C1 segment of cervical spinal cord (tissue), 14 donors: ENCODE results near the gene NT5C2.
A peak's percentile ranks its signal among the peaks of the same experiment; 100 is the strongest.
"Not testable (repeated sequence)": the region's sequence is repeated elsewhere in the genome, so short reads cannot be mapped to it uniquely, and the experiment has no call there.

Experiments used
- DNase-seq, 14 donors: peaks; one replicate each; lab custom pipeline; 2025; lab: John Stamatoyannopoulos, UW

The NT5C2 gene

DNA sequence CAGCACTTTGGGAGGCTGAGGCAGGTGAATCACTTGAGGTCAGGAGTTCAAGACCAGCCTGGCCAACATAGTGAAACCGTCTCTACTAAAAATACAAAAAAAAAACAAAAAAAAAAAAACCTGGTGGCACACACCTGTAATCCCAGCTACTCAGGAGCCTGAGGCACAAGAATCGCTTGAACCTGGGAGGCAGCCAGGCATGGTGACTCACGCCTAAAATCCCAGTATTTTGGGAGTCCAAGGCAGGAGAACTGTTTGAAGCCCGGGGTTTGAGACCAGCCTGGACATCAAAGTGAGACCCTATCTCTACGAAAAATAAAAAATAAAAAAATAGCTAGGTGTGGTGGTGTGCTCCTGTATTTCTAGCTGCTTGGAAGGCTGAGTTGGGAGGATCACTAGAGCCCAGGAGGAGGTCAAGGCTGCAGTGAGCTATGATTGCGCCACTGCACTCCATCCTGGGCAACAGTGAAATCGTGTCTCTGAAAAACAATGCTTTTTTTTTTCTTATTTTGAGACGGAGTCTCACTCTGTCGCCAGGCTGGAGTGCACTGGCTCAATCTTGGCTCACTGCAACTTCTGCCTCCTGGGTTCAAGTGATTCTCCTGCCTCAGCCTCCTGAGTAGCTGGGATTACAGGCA lies 29.2 kb downstream of the NT5C2 start:
- DNase-seq, result not testable (repeated sequence)

DNA sequence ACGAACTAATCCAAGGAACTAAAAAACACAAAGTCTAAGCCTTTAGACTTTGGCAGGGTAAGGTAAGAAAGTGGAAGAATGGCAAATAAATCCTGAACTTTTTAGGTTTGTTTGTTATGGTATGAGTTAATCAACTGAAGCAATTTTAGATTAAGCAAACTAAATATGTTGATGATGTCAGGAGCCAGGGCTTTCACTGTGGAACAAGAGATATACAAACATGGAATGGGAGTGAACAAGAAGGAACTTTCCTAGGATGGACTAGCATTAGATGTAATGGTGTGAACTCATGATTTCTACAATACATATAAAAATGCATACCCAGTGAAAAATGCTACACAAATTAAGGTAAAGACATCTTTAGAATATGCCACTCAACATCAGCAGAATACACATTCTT lies 35.8 kb downstream of the NT5C2 start:
- DNase-seq, result no peak

GRCh38 chr10:103155471-103156085 lies 37.5 kb downstream of the NT5C2 start:
- DNase-seq, result peak in 1 of 14 donors; percentile 10

GRCh38 chr10:103154521-103155299 lies 38.4 kb downstream of the NT5C2 start:
- peak in 1 of 14 donors; percentile 8 for DNase-seq

DNA sequence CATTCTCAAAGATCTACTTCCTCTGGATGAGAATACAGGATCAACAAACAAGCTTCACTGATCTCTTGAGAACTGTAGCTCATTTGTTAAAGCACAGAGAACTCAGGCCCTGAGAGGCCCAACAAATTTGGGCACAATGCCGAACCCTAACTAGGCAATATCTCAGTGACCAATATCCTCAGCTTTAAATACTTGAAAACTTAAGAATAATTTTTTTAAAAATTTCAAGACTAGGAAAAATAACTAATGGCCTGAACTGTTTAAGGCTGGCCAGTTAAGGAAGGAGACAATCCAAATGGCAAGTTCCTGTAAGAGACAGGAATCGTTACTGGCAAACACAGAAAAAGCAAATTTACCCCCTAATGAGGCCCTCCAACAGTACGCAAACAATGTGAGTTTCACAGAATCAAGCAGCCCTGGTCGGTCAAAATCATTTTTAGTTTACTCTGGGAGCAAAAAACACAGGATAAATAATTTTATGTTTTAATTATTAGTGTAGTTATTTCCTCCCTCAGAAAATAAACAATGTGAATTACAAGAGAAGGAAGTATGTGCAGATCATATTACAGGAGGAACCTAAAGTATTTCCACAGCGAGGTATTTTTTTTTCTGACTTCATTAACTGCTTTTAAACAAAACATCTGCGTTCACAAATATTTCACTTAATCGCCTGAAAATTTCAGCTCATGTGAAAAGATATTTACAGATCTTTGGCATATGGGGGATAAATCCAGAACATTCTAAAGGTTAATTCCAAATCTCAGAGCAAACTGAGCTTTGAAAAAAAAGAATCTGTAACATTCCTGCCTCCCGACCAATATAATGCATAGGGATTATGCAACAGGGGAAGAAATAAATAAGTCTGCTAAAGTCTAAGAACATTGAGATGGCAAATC lies 39.5 kb downstream of the NT5C2 start:
- peak in 3 of 14 donors; percentile 6 to 50 (median 26) for DNase-seq

DNA sequence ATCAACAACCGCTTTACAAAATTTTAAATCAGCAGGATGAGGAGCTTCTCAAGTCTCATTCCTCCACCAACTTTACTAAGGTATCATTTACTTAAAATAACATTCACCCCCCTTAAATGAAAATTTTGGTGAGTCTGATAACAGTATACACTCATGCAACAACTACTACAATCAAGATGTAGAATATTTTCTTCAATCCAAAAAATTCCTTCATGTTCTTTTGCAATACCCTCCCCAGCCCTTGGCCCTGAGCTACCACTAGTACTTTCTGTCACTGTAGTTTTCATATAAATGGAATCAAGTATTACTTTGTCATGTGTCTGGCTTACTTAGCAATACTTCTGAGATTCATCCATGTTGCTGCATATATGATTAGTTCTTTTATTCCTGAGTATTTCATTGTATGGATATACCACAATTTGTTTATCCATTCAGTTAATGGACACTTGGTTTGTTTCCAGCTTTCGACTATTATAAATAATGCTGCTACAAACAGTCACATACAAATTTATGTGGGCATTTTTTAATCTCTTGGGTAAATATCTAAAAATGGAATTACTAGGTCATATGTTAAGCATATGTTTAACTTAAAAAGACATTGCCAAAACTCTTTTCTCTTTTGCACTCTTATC lies 43.0 kb downstream of the NT5C2 start:
- no peak for DNase-seq

DNA sequence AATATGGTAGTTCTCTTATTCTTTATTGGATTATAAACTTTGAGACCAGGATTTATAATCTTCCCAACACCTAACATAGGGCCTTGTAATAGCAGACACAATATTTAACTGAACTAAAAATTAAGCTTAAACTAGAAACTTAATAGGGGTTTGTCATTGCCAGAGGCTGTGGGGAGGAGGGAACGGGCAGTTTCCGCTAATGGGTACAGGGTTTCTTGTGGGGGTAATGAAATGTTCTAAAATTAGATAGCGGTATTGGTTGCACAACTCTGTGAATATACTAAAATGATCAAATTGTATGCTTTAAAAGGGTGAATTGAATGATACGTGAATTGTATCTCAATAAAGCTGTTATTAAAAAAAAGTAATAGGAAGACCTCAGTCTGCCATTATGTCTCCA lies 45.4 kb downstream of the NT5C2 start:
- no peak for DNase-seq

DNA sequence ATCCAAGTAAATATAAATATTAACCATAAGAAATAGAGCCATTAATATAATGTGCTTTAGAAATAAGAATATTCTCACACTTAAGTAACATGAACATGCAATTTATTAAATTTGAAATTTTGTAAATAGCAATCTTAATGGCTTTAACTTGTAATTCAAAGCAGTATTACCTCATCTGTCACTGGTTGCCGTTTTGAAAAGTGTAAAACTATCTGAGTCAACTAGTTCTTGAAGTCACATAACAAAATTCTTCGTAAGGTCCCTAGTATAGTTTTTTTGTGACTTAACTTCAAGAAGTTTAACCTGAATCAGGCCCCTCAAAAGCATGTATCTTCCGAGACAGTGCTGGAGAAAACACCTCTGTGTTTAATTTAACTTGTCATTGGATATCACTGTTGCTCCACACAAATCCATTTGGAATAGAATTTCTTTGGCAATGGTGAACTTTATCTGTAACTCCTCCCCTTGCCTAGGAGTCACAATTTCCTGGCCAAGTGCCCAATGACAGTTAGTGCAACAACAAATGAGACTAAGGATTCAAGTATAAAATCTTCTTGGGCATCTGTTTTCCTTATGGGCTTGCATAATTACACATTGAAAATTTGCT lies 47.1 kb downstream of the NT5C2 start:
- no peak for DNase-seq

DNA sequence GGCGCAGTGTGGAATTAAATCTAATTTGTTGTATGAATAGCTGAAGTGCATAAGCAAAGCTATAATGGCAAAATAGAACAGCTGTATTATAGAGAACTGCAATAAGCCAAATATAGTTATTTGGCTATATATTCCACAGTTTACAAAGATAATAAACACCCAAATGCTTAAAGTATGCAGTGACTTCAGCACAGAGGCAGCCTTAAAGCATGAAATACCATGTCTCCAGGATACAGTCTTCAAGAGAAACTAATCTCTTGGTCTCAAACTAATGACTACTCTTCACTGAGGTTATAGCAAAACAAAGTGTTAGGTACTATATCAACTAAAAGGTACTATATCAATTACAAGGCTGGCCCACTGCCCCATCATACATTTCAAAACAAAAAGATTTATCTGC lies 48.0 kb downstream of the NT5C2 start:
- DNase-seq, result no peak

GRCh38 chr10:103144041-103144440 lies 49.0 kb downstream of the NT5C2 start:
- no peak for DNase-seq

DNA sequence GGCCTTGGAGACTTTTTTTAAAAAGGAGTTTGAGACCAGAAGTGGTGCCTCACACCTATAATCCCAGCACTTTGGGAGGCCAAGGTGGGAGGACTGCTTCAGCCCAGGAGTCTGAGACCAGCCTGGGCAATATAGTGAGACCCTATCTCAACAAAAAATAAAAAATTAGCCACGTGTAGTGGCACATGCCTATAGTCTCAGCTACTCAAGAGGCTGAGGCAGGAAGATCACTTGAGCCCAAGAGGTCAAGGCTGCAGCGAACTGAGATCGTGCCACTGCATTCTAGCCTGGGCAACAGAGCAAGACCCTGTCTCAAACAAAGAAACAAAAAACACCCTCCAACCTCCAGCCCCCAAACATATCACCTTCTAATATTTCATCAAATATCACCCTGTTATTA lies 49.4 kb downstream of the NT5C2 start:
- DNase-seq, result not testable (repeated sequence)

DNA sequence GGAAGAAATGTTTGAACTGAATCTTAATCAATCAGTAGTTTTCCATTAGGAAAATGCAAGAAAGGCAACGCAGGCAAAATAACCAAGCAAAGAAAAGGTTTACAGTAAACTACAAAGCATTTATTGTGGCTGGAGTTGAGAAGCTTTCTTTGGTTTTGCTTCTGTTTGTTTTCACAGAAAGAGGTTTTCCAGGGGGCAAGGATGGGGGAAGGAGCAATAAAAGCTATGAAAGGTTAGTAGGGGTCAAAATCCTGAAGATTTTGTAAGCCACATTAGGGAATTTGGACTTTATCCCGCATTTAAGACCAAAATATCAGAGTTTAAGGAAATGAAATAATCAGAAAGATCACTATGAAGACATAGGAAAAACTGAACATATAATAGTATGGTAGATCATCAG lies 51.1 kb downstream of the NT5C2 start:
- no peak for DNase-seq

GRCh38 chr10:103140469-103140868 lies 52.6 kb downstream of the NT5C2 start:
- DNase-seq, result no peak

DNA sequence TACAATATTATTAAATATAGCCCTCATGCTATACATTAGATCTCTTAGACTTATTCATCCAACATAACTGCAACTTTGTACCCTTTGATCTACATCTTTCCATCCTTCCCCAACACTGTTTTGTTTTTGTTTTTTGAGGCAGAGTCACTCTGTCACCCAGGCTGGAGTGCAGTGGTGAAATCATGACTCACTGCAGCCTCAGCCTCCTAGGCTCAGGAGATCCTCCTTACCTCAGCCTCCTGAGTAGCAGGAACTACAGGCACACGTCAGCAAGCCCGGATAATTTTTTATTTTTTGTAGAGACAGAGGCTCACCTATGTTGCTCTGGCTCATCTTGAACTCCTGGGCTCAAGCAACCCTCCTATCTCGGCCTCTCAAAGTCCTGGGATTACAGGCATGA lies 53.3 kb downstream of the NT5C2 start:
- no peak for DNase-seq

DNA sequence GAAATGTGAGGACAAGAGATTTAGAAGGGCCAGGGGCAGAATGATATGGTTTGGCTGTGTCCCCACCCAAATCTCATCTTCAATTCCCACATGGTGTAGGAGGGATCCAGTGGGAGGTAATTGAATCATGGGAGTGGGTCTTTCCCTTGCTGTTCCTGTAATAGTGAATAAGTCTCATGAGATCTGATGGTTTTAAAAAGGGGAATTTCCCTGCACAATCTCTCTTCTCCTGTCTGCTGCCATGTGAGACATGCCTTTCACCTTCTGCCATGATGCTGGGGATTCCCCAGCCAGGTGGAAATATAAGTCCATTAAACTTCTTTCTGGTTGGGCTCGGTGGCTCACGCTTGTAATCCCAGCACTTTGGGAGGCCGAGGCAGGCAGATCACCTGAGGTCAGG lies 57.9 kb downstream of the NT5C2 start:
- DNase-seq, result not testable (repeated sequence)

GRCh38 chr10:103130910-103131309 lies 62.2 kb downstream of the NT5C2 start:
- DNase-seq, result no peak

DNA sequence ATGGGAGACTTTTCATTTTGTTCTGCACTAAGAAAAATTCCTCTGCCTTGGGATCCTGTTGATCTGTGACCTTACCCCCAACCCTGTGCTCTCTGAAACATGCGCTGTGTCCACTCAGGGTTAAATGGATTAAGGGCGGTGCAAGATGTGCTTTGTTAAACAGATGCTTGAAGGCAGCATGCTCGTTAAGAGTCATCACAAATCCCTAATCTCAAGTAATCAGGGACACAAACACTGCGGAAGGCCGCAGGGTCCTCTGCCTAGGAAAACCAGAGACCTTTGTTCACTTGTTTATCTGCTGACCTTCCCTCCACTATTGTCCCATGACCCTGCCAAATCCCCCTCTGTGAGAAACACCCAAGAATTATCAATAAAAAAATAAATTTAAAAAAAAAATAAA lies 62.9 kb downstream of the NT5C2 start:
- DNase-seq, result not testable (repeated sequence)

- DNase-seq, result no peak
These were observed 65.8 kb downstream of the NT5C2 start for GRCh38 chr10:103127241-103127640.

GRCh38 chr10:103125323-103126267 lies 67.5 kb downstream of the NT5C2 start:
- no peak for DNase-seq
